NCI-H2107 (cell line): ENCODE measurements around the gene DOCK3.
"Not testable (repeated sequence)": the region's sequence is repeated elsewhere in the genome, so short reads cannot be mapped to it uniquely, and the experiment has no call there.

Experiments
- DNase-seq: peaks from one replicate; lab custom pipeline; 2025; lab: John Stamatoyannopoulos, UW

Gene DOCK3

GRCh38 chr3:51224283-51224682 lies 549.6 kb downstream of the DOCK3 start:
- DNase-seq = no peak

GRCh38 chr3:51224843-51225242 lies 550.1 kb downstream of the DOCK3 start:
- no peak for DNase-seq

GRCh38 chr3:51242939-51243338 lies 568.2 kb downstream of the DOCK3 start:
- no peak for DNase-seq

GRCh38 chr3:51243924-51244323 lies 569.2 kb downstream of the DOCK3 start:
- no peak for DNase-seq

- no peak for DNase-seq
These were observed 571.1 kb downstream of the DOCK3 start for GRCh38 chr3:51245867-51246266.

GRCh38 chr3:51257870-51258269 lies 583.1 kb downstream of the DOCK3 start:
- DNase-seq = no peak

GRCh38 chr3:51264166-51264565 lies 589.4 kb downstream of the DOCK3 start:
- DNase-seq = not testable (repeated sequence)

- DNase-seq = no peak
These were observed 593.4 kb downstream of the DOCK3 start for GRCh38 chr3:51268132-51268531.

GRCh38 chr3:51269466-51269865 lies 594.7 kb downstream of the DOCK3 start:
- DNase-seq = no peak

- DNase-seq = no peak
These were observed 595.8 kb downstream of the DOCK3 start for GRCh38 chr3:51270559-51270958.

GRCh38 chr3:51271172-51271571 lies 596.4 kb downstream of the DOCK3 start:
- no peak for DNase-seq

GRCh38 chr3:51274052-51274451 lies 599.3 kb downstream of the DOCK3 start:
- DNase-seq = no peak

- DNase-seq = no peak
These were observed 600.5 kb downstream of the DOCK3 start for GRCh38 chr3:51275111-51275805.

GRCh38 chr3:51276046-51276445 lies 601.3 kb downstream of the DOCK3 start:
- DNase-seq = no peak

- DNase-seq = no peak
These were observed 604.7 kb downstream of the DOCK3 start for GRCh38 chr3:51279448-51279847.

- no peak for DNase-seq
These were observed 605.4 kb downstream of the DOCK3 start for GRCh38 chr3:51280176-51280575.

- no peak for DNase-seq
These were observed 608.2 kb downstream of the DOCK3 start for GRCh38 chr3:51282931-51283330.

GRCh38 chr3:51283421-51283820 lies 608.7 kb downstream of the DOCK3 start:
- no peak for DNase-seq

- no peak for DNase-seq
These were observed 620.9 kb downstream of the DOCK3 start for GRCh38 chr3:51295625-51296024.

- DNase-seq = no peak
These were observed 622.6 kb downstream of the DOCK3 start for GRCh38 chr3:51297333-51297732.

- DNase-seq = no peak
These were observed 629.5 kb downstream of the DOCK3 start for GRCh38 chr3:51304230-51304629.

GRCh38 chr3:51306093-51306492 lies 631.4 kb downstream of the DOCK3 start:
- DNase-seq = no peak

- no peak for DNase-seq
These were observed 632.7 kb downstream of the DOCK3 start for GRCh38 chr3:51307458-51307857.

GRCh38 chr3:51307945-51308607 lies 633.3 kb downstream of the DOCK3 start:
- not testable (repeated sequence) for DNase-seq
